Measurements from ENCODE around the gene FGF14. TPM values are rescaled to one million over a fixed set of nuclear protein-coding genes. Genes with fewer than 3 reads are reported as not detected.
A peak's percentile ranks its signal among the peaks of the same experiment; 100 is the strongest.

Gene FGF14
- total RNA-seq, 1 donor from 2014 or later = not detected

GRCh38 chr13:102380012-102380411 is 21.8 kb downstream of the FGF14 start:
- FAIRE-seq (no peak), DNase-seq (ENCODE audit: low read depth) (no peak)
- H3K36me3 ChIP-seq (ENCODE audit: control insufficient read depth, insufficient read depth, low read length) = no peaks in the 10 kb centered on the region
- TF ChIP-seq CTCF (IDR thresholded peaks at IDR 0.05; ENCODE audit: insufficient read depth, low read length, severe bottlenecking) = no peak
- no peaks in the 10 kb centered on the region for H3K27me3 ChIP-seq (ENCODE audit: control insufficient read depth, insufficient read depth, low read length)
- no peak overlapping the region for H3K4me3 ChIP-seq (ENCODE audit: low read depth, low read length)

GRCh38 chr13:102376318-102376717 is 25.5 kb downstream of the FGF14 start:
- no peak for FAIRE-seq
- no peak for TF ChIP-seq CTCF (IDR thresholded peaks at IDR 0.05; ENCODE audit: insufficient read depth, low read length, severe bottlenecking)
- H3K36me3 ChIP-seq (ENCODE audit: control insufficient read depth, insufficient read depth, low read length) = no peaks in the 10 kb centered on the region

GRCh38 chr13:102374726-102375125 is 27.1 kb downstream of the FGF14 start:
- TF ChIP-seq CTCF (IDR thresholded peaks at IDR 0.05; ENCODE audit: insufficient read depth, low read length, severe bottlenecking) = no peak
- Histone ChIP-seq H3K36me3 (ENCODE audit: control insufficient read depth, insufficient read depth, low read length) (no peaks in the 10 kb centered on the region), H3K4me3 (ENCODE audit: low read depth, low read length) (no peak overlapping the region), H3K27me3 (ENCODE audit: control insufficient read depth, insufficient read depth, low read length) (no peaks in the 10 kb centered on the region)
- DNase-seq (ENCODE audit: low read depth) = no peak
- FAIRE-seq = no peak

More at GRCh38 chr13:102376318-102376717, 25.5 kb downstream of the FGF14 start:
- no peak for DNase-seq (ENCODE audit: low read depth)
- Histone ChIP-seq H3K4me3 (ENCODE audit: low read depth, low read length) (no peak overlapping the region), H3K27me3 (ENCODE audit: control insufficient read depth, insufficient read depth, low read length) (no peaks in the 10 kb centered on the region)

GRCh38 chr13:102374233-102374632 is 27.6 kb downstream of the FGF14 start:
- no peak for DNase-seq (ENCODE audit: low read depth)
- H3K4me3 ChIP-seq (ENCODE audit: low read depth, low read length) = no peak overlapping the region
- TF ChIP-seq CTCF (IDR thresholded peaks at IDR 0.05; ENCODE audit: insufficient read depth, low read length, severe bottlenecking) = no peak
- no peak for FAIRE-seq
- H3K36me3 ChIP-seq (ENCODE audit: control insufficient read depth, insufficient read depth, low read length) = no peaks in the 10 kb centered on the region
- no peaks in the 10 kb centered on the region for H3K27me3 ChIP-seq (ENCODE audit: control insufficient read depth, insufficient read depth, low read length)

- H3K27me3 ChIP-seq (ENCODE audit: control insufficient read depth, insufficient read depth, low read length) = no peaks in the 10 kb centered on the region
- DNase-seq (ENCODE audit: low read depth) (peak; percentile 54), FAIRE-seq (no peak)
- H3K36me3 ChIP-seq (ENCODE audit: control insufficient read depth, insufficient read depth, low read length) = no peaks in the 10 kb centered on the region
- H3K4me3 ChIP-seq (ENCODE audit: low read depth, low read length) = no peak overlapping the region
- TF ChIP-seq CTCF (IDR thresholded peaks at IDR 0.05; ENCODE audit: insufficient read depth, low read length, severe bottlenecking) = no peak
Observed at GRCh38 chr13:102373221-102373620, 28.6 kb downstream of the FGF14 start.

- Histone ChIP-seq H3K36me3 (ENCODE audit: control insufficient read depth, insufficient read depth, low read length) (no peaks in the 10 kb centered on the region), H3K4me3 (ENCODE audit: low read depth, low read length) (no peak overlapping the region), H3K27me3 (ENCODE audit: control insufficient read depth, insufficient read depth, low read length) (no peaks in the 10 kb centered on the region)
- no peak for FAIRE-seq
- no peak for TF ChIP-seq CTCF (IDR thresholded peaks at IDR 0.05; ENCODE audit: insufficient read depth, low read length, severe bottlenecking)
- peak; percentile 45 for DNase-seq (ENCODE audit: low read depth)
Observed at GRCh38 chr13:102369302-102369701, 32.5 kb downstream of the FGF14 start.

Measured in bronchial epithelial cell (primary cell).